ENCODE data around the gene SPEM3. TPM values are rescaled to one million over a fixed set of nuclear protein-coding genes. Genes with fewer than 3 reads are reported as not detected.

SPEM3 gene
- total RNA-seq: not detected

DNA sequence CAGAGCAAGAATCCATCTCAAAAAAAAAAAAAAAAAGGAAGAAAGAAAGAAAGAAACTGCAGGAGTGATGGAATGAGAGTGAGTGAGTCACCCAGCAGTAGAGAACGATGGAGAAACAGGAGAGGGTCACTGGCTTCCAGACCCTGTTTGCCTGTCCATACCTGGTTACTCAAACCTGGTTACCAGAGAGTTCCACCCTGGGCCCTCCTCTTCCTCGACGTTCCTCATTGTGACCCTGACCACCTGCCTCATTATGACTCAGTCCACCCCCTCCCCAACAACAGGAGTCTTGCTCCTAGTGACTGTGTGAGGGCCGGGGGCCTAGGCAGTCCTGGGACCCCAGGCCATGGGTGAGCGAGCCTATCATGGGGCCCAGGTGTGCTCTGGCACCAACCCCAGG lies at the start of gene SPEM3:
SPEM3 (plus strand) TSS at position 301 of the 400 bp plus-strand sequence; CDS start at position 347, 46 bp downstream.
- TF ChIP-seq, protein P1, sequence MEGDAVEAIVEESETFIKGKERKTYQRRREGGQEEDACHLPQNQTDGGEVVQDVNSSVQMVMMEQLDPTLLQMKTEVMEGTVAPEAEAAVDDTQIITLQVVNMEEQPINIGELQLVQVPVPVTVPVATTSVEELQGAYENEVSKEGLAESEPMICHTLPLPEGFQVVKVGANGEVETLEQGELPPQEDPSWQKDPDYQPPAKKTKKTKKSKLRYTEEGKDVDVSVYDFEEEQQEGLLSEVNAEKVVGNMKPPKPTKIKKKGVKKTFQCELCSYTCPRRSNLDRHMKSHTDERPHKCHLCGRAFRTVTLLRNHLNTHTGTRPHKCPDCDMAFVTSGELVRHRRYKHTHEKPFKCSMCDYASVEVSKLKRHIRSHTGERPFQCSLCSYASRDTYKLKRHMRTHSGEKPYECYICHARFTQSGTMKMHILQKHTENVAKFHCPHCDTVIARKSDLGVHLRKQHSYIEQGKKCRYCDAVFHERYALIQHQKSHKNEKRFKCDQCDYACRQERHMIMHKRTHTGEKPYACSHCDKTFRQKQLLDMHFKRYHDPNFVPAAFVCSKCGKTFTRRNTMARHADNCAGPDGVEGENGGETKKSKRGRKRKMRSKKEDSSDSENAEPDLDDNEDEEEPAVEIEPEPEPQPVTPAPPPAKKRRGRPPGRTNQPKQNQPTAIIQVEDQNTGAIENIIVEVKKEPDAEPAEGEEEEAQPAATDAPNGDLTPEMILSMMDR (IDR thresholded peaks at IDR 0.05): no peak
- intact Hi-C loops (cut with micrococcal nuclease): no loop called here
- no peaks in the 10 kb centered on the region for H3K4me1 Mint-ChIP-seq (ENCODE audit: low read depth)
- H3K27ac Mint-ChIP-seq: no peak within 1 kb of the TSS
- no peaks in the 10 kb centered on the region for H3K36me3 Mint-ChIP-seq (ENCODE audit: low read depth)
- H3K27me3 Mint-ChIP-seq: no peaks in the 10 kb centered on the region
- ATAC-seq (no peak), DNase-seq (no peak)
- CTCF ChIA-PET: no interaction called here
- H3K4me3 Mint-ChIP-seq: no peak within 1 kb of the TSS
- POLR2A ChIA-PET: no interaction called here
- H3K9me3 Mint-ChIP-seq: no peaks in the 10 kb centered on the region

DNA sequence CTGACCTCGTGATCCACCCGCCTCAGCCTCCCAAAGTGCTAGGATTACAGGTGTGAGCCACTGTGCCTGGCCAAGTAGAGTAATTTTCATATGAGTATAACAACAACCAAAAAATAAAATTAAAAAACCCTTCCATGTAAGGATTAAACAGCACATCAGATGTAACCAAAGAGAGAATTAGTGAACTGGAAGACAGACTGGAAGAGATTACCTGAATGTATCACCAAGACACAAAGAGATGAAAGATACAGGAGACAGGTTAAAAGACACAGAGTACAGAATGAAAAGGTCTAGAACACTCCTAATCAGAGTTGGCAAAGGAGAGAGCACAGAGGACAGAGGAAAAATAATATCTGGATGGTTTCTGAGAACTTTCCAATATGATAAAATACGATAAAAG lies 49.5 kb upstream of the SPEM3 start:
- Mint-ChIP-seq H3K9me3 (peaks cover 4% of the 10 kb centered on the region), H3K4me3 (no peak overlapping the region), H3K27ac (no peak overlapping the region), H3K27me3 (peaks cover 36% of the 10 kb centered on the region), H3K36me3 (ENCODE audit: low read depth) (peaks cover 2% of the 10 kb centered on the region), H3K4me1 (ENCODE audit: low read depth) (peaks cover 5% of the 10 kb centered on the region)
- ATAC-seq (no peak), DNase-seq (no peak)
- intact Hi-C loops (cut with micrococcal nuclease): no loop called here
- ChIA-PET POLR2A (no interaction called here), CTCF (no interaction called here)
- TF ChIP-seq, protein P1 (IDR thresholded peaks at IDR 0.05): no peak

GRCh38 chr17:7380321-7380720 lies 48.3 kb upstream of the SPEM3 start:
- ChIA-PET POLR2A (interaction anchor here (0.7 to 1.5 kb wide), 4 partner anchors 9 to 57 kb away, joined by 3 to 6 read pairs (median 4); no protein-coding TSS in a partner anchor), CTCF (interaction anchor here (1.0 to 1.1 kb wide), 2 partner anchors 24 to 25 kb away, joined by 4 read pairs; partner anchors contain the start of gene TMEM95)
- Mint-ChIP-seq H3K27ac (no peak overlapping the region), H3K4me1 (ENCODE audit: low read depth) (peaks cover 9% of the 10 kb centered on the region), H3K27me3 (peaks cover 36% of the 10 kb centered on the region), H3K9me3 (peaks cover 4% of the 10 kb centered on the region), H3K4me3 (no peak overlapping the region), H3K36me3 (ENCODE audit: low read depth) (peaks cover 2% of the 10 kb centered on the region)
- ATAC-seq: no peak
- intact Hi-C loops (cut with micrococcal nuclease): no loop called here
- TF ChIP-seq, protein P1 (IDR thresholded peaks at IDR 0.05): no peak
- no peak for DNase-seq

GRCh38 chr17:7380855-7381683 lies 47.6 kb upstream of the SPEM3 start, which contains the start of gene TNK1:
Gene TNK1 (plus strand): TSS chr17:7381089. CDS start chr17:7382927, 1,838 bp downstream.
- Mint-ChIP-seq H3K27ac (no peak within 1 kb of the TSS), H3K4me3 (no peak within 1 kb of the TSS), H3K4me1 (ENCODE audit: low read depth) (peaks cover 9% of the 10 kb centered on the region), H3K9me3 (peaks cover 4% of the 10 kb centered on the region), H3K27me3 (peaks cover 36% of the 10 kb centered on the region), H3K36me3 (ENCODE audit: low read depth) (peaks cover 2% of the 10 kb centered on the region)
- ATAC-seq (no peak), DNase-seq (no peak)
- ChIA-PET CTCF (interaction anchor here (1.0 to 1.7 kb wide), 3 partner anchors 24 to 26 kb away, joined by 4 to 8 read pairs (median 4); partner anchors contain the start of gene TMEM95), POLR2A (interaction anchor here (0.7 to 1.5 kb wide), 4 partner anchors 8 to 56 kb away, joined by 3 to 6 read pairs (median 4); no protein-coding TSS in a partner anchor)
- intact Hi-C loops (cut with micrococcal nuclease): no loop called here
- TF ChIP-seq, protein P1 (IDR thresholded peaks at IDR 0.05): no peak

GRCh38 chr17:7382901-7383300 lies 45.8 kb upstream of the SPEM3 start:
- ATAC-seq (no peak), DNase-seq (no peak)
- intact Hi-C loops (cut with micrococcal nuclease): no loop called here
- peaks cover 2% of the 10 kb centered on the region for H3K36me3 Mint-ChIP-seq (ENCODE audit: low read depth)
- ChIA-PET POLR2A (interaction anchor here (0.6 to 2.6 kb wide), 6 partner anchors 9 to 102 kb away, joined by 3 to 11 read pairs (median 3); partner anchors contain the start of genes POLR2A and TMEM102), CTCF (interaction anchor here (0.8 to 2.2 kb wide), 5 partner anchors 10 to 57 kb away, joined by 3 to 8 read pairs (median 4); partner anchors contain the start of gene PLSCR3)
- H3K27ac Mint-ChIP-seq: no peak overlapping the region
- TF ChIP-seq, protein P1 (IDR thresholded peaks at IDR 0.05): no peak
- peaks cover 32% of the 10 kb centered on the region for H3K27me3 Mint-ChIP-seq
- peaks cover 7% of the 10 kb centered on the region for H3K4me1 Mint-ChIP-seq (ENCODE audit: low read depth)
- peaks cover 4% of the 10 kb centered on the region for H3K9me3 Mint-ChIP-seq
- peak overlapping the region; percentile 31 for H3K4me3 Mint-ChIP-seq

Data from activated CD8-positive, alpha-beta T cell treated with anti-CD3 and anti-CD28 coated beads for 36 hours (primary cell).